SH-SY5Y (cell line): ENCODE measurements around the gene VDR.

ENCODE experiments used
- GATA2 ChIP-seq: IDR thresholded peaks from 2 replicates; pipeline ENCODE4 v1.6.1; 2011; ENCODE audit warnings: mild to moderate bottlenecking, low read depth, low read length
- GATA3 ChIP-seq: IDR thresholded peaks from 2 replicates; pipeline ENCODE4 v1.6.1; 2011; ENCODE audit warnings: low read depth, mild to moderate bottlenecking, low read length, moderate library complexity

The VDR gene

GRCh38 chr12:47909839-47910465, 5.2 kb upstream of the VDR start:
- TF ChIP-seq GATA2, result no peak
- TF ChIP-seq GATA3, result no peak

DNA sequence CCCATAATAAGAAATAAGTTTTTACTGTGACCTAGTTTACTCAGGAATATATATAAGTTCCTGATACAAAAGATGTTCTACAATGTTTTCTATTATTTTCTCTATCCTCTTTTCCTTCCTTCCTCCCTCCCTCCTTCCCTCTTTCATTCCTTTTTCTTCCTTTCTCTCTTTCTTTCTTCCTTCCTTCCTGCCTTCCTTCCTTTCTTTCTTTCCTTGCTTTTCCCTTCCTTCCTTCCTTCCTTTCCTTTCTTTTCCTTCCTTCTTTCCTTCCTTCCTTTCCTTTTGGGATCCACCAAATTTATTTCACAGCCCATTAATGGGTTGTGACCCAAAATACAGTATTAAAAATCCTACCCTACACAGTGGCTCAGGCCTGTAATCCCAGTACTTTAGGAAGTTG, 3.9 kb upstream of the VDR start:
- TF ChIP-seq GATA2, result no peak
- TF ChIP-seq GATA3, result no peak

GRCh38 chr12:47907851-47908454, 3.2 kb upstream of the VDR start:
- TF ChIP-seq GATA3, result no peak
- TF ChIP-seq GATA2, result no peak

DNA sequence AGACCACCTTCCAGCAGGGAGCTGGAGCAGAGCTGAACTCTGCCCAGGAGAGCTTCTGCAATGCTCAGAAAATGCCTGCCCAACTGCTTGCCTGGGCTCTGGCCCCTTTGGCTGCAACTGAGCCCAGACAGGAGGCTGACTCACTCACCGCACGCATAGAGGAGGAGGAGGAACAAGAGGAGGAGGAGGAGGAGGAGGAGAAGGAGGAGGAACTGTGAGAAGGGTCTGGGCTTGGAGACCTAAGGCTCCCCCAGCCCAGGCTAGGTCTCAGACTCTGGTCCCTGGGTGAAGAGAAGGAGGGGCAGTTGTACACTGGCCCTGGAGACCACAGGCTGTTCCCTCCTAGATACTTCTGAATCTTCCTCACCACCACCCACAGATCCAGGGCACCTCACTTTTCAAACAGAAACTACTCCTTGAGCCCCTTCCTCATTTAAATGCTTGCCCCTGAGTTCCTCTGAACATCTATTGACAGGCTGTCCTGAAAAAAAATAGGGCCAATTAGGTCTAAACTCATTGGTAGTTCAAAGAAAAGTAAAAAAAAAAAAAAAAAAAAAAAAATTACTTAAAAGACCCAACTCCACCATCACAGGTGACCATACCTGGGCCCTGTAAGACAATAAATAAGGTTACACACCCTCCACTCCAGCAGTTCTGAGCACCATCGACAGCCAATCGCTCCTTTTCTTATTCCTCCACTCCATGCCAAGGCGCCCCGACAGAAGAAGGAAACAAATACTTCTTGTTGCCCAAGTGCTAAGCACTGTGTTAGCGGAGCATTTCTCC, 674 bp downstream of the VDR start:
- TF ChIP-seq GATA3 (no peak), GATA2 (no peak)

DNA sequence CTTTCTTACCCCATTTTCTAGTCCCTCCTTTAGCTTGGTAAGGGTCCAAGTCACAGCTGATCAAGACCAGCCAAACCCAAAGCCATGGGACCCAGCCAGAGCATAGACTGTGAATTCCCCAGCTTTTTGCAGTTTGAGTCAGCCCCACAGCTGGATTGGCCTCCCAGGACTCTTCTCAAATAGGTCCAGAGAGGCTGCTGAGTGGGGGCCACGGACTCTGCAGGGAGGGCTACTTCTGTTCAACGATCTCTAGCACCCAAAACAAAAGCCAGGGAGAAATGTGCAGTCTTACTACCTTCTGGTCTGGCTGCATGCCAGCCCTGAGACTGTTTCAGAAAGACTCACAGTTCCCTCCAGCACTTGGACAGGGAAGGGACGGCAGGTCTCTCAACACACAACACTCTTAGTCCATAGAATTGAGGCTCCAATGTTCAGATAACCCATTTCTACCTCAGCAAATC, 1.6 kb downstream of the VDR start:
- no peak for TF ChIP-seq GATA3
- no peak for TF ChIP-seq GATA2

DNA sequence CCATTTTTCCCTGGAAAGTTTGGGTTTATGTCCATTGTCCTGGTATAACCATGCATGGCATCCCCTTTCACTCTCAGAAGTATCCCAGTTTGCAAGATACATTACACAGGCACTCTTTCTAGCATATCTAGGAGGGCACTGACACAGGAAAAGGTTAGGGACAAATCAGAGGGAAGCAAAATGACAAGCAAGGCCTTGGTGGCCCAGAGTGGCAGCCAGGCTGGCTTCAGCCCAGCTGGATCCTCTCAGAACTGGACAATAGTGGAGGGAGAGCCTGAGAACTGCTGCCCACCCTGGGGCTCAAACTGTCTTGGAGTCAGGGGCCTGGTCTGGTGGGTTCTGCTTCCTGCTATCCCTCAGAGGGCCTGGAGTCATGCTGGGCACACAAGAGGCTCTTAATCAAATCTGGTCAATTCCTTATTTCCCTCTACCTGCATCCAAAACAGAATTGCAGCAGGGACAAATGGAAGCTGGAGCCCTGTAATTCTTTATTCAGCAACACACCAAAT, 2.6 kb downstream of the VDR start:
- TF ChIP-seq GATA3 (no peak), GATA2 (no peak)

DNA sequence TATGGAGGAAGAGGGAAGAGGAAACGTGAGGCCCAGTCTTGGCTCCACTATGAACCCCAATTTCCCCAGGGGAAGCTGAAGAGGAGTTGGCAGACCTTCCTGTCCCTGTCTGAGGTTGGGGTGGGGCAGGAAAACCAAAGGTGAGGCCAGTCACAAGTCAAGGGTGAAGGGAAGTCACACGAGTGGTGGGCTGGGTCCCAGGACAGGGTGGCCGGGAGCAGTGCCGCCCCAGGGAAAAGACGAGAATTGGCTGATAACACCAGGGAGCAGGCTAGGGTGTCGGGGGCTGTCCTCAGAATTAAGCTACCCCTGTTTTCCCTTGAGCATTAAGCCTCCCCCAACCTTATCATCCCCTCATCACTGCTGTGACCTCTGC, 3.1 kb downstream of the VDR start:
- TF ChIP-seq GATA3, result no peak

- TF ChIP-seq GATA2, result no peak
- no peak for TF ChIP-seq GATA3
Observed at GRCh38 chr12:47901063-47901717, 3.6 kb downstream of the VDR start.

GRCh38 chr12:47900131-47901062, 4.4 kb downstream of the VDR start:
- TF ChIP-seq GATA2 (no peak), GATA3 (no peak)

- TF ChIP-seq GATA3, result no peak
- TF ChIP-seq GATA2, result no peak
Observed at GRCh38 chr12:47899466-47899865, 5.3 kb downstream of the VDR start.

DNA sequence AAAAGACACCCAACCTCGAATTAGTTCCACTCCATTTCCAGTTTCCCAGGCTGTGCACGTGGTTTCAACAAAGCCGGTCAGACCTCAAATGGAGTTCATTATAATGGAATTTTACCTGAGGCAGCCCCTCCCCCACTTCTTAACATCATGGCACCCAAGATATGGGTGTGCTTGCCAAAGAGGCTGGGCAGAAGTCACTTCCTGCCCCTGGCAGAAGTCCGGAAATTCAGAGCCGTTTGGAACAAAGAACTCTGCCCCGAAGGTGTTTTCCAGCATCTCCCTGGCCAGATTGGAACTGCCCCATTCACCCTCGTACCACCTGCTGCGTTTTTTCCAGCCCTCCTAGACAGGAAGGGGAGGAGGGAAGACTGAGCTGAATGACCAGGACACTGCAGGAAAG, 8.2 kb downstream of the VDR start:
- TF ChIP-seq GATA3 (no peak), GATA2 (no peak)

DNA sequence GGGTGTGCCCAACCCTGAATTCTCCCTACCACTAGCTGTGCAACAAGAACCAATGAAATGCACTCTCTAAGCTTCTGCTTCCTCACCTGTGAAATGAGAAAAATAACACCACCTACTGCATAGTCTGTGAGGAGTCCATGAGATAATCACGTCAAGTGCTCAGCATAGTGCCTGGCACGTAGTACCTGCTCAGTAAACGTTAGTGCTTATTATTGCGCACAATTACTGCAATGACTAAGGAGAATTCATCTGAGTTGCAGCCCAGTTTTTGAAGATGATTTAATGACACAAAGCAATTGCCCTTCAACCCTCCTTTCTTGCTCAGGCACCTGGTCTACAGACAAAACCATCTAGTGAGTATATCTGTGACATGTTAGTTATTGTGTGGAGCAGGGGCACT, 8.8 kb downstream of the VDR start:
- TF ChIP-seq GATA3, result no peak
- no peak for TF ChIP-seq GATA2

DNA sequence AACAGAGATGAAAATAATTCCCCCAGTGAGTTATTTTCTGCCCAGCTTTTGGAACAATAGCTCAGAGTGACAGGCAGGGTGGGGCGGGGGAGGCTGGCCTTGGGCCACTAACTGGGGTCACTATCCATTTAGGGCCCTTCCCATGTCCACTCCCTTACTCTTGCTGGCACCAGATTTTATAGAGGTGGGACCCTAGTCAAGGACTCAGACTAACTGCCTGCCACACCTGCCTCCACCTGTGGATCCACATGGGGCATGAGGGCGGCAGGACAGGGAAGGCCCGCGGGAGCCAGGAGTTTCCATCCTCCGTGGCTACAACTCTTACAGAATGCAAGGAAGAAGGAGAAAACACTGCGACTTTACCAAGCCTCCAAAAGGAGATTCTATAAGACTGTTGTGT, 10.1 kb downstream of the VDR start:
- TF ChIP-seq GATA2 (no peak), GATA3 (no peak)
